Stimulated activated CD4-positive, alpha-beta T cell treated with anti-CD3 and anti-CD28 coated beads, Interleukin-2, amount 100 ng/mL, for 48 hours (primary cell): ENCODE measurements around the gene CDKN2D.
"Not testable (repeated sequence)": the region's sequence is repeated elsewhere in the genome, so short reads cannot be mapped to it uniquely, and the experiment has no call there.

Source experiments
- DNase-seq, 2 donors: peaks; one replicate each; pipeline ENCODE4 v3.0.0-alpha.2; 2020

The CDKN2D gene

DNA sequence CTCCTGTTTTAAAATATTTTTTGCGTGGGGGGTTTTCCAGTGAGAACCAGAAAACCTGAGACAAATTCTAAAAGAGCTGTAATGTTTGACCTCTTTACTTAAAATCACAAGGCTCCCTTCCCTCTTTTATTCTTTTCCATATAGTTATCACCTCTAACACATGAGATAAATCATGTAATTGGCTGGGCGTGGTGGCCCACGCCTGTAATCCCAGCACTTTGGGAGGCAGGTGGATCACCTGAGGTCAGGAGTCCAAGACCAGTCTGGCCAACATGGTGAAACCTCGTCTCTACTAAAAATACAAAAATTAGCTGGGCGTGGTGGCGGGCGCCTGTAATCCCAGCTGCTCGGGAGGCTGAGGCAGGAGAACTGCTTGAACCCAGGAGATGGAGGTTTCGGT is 17.8 kb downstream of the CDKN2D start:
- DNase-seq, result not testable (repeated sequence)

DNA sequence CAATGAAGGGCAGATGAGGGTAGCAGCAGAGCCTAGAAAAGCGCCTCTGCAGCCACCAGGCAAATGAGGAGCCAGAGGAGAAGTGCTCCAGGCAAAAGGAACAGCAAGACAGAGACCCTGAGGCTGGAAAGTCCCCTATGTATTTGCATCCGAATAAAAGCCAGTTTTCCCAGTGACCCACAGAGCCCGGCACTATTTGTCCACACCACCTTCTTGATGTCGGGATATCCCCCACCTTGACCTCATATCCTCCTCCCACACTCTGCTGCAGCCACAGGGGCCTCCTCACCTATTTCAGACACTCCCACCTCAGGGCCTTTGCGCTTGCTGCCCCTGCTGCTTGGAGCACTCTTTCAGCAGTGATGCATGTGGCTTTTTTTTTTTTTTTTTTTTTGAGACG is 18.4 kb downstream of the CDKN2D start:
- DNase-seq, result no peak

DNA sequence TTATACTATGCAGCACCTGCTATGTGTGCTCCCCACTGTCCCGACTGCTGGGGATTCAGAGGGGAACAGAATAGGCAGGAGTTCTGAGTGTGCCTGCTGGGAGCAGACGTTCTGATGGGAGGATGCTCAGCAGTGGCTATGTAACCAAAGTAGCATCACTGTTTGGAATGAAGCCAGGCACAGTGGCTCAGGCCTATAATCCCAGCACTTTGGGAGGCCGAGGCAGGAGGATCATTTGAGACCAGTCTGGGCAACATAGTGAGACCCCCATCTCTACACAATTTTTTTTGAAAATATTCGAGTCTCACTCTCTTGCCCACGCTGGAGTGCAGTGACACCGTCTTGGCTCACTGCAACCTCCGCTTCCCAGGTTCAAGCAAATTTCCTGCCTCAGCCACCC is 19.0 kb downstream of the CDKN2D start:
- no peak for DNase-seq

DNA sequence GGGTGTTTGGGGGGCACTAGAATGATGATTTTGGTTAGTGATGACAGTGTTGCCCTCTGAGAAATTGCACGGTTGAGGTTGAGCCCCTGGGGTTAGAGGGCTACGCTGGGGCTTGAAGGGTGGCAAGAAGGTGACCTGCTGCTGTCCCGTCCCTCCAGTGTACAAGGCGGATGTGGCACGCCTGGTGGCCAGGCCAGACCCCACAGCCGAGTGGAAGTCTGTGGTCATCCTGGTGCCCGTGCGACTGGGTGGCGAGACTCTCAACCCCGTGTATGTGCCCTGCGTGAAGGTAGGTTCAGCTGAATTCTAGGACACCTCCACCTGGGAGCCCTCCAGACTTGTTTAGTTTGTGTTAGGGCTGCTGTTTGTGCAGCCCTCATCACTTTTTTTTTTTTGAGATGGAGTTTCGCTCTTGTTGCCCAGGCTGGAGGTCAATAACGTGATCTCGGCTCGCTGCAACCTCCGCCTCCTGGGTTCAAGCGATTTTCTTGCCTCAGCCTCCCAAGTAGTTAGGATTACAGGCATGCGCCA is 20.0 kb downstream of the CDKN2D start:
- no peak for DNase-seq

DNA sequence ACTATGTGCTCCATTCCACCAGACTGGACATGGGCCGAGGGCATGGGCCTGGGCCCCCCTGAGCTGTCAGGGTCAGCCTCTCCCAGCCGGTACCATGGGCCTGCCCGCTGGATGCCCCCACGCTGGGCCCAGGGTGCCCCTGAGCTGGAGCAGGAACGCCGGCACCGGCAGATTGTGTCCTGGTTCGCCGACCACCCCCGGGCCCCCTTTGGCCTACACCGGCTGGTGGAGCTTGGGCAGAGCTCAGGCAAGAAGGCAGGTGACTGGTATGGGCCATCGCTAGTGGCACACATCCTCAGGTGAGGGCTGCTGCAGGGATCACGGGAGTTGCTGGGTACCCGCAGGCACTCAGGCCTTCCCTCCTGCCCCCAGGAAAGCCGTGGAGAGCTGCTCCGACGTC is 22.0 kb downstream of the CDKN2D start:
- DNase-seq, result no peak

DNA sequence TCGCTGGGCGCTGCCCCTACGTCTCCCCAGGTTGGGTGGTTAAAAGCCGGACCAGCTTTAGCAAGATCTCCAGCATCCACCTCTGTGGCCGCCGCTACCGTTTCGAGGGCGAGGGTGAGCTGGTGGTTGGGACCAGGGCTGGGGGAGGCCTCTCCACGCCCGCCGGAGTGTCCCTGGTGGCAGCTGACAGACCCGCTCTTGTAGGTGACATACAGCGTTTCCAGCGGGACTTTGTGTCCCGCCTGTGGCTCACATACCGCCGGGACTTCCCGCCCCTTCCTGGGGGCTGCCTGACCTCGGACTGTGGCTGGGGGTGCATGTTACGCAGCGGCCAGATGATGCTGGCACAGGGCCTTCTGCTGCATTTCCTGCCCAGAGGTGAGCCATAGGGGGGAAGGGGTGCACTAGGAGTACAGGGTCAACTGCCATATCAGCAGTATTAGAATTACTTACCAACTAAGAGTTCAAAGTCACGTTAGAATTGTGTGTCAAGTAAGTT is 24.0 kb downstream of the CDKN2D start:
- no peak for DNase-seq

DNA sequence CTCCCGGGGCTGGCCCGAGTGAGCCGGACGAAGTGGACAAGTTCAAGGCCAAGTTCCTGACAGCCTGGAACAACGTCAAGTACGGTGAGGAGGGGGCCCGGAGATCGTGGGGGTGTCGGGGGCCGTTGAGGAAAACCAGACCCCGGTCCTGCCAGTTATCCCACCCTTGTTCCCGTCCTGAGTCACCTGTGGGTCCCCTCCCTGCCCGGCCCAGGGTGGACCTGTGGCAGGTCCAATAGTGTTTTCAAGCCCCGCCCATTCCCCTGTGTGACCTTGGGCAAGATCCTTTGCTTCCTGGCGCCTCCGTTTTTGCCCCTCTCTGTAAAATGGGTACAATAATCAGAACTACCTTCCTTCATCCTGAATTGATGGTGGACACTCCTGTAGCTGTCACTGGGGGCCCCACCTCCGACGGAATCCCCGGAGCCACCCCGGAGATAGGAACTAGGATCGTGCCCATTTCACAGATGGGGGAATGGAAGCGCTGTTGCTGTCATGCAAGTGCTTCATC is 24.5 kb downstream of the CDKN2D start:
- DNase-seq, result no peak

DNA sequence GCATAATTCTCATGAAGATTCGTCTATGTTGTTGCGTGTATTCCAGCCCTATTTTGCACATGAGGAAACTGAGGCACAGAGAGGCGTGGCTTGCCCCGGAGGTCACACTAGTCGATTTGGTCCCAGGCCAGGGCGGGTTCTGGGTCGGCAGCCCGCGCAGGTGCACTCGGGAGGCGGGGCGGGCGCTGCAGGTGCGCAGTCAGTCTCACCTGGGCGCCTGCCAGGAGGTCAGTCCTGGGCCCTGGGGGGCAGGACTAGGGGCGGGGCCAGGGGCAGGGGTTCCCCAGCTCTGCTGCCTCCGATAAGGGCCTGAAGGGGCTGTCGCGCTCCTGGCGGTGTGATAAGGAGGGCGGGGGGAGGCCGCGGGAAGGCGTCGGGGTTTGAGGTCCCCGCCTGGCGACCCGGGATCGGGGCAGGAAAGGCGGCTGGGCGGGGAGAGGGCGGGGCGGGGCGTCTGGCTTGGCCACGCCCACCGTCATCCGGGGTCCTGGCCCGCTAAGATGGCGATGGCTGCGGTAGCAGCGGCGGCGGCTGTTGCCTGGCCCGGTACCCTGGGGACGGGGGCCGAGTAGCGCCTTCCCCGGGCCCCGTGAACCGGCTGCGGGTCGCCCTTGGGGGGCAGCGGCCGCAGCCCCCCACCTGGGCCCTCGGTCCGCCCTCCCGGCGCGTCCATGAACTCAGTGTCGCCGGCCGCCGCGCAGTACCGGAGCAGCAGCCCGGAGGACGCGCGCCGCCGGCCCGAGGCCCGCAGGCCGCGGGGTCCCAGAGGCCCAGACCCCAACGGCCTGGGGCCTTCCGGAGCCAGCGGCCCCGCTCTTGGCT is 25.1 kb downstream of the CDKN2D start, which contains the start of gene ATG4D:
TSS of gene ATG4D (plus strand) at position 485 of the 822 bp plus-strand sequence. CDS start at position 672, 187 bp downstream.
- DNase-seq, result peak; percentile 78 to 79

DNA sequence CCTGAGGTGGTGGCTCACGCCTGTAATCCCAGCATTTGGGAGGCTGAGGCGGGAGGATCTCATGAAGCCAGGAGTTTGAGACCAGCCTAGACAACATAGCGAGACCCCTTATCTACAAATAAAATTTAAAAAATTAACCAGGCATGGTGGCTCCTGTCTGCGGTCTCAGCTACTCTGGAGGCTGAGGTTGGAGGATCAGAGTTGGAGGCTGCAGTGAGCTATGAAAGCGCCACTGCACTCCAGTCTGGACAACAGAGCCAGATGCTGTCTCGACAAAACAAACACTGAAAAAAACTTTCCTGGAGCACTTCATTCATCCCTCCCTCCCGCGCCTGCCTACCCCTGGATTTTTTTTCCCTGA is 25.7 kb downstream of the CDKN2D start:
- no peak for DNase-seq

DNA sequence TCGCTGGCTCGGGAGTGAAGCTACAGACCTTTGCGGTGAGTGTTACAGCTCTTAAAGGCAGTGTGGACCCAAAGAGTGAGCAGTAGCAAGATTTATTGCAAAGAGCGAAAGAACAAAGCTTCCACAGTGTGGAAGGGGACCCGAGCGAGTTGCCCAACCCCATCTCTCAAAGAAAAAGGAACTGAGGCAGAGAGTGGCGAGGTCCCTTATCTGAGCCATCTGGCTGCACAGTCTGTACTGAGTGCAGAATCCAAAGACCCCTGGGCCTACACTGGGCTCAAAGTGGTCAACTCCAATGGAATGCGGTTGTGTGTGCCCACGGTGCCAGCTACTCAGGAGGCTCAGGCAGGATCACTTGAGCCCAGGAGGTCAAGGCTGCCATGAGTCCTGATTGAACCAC is 29.8 kb downstream of the CDKN2D start:
- DNase-seq, result not testable (repeated sequence)

DNA sequence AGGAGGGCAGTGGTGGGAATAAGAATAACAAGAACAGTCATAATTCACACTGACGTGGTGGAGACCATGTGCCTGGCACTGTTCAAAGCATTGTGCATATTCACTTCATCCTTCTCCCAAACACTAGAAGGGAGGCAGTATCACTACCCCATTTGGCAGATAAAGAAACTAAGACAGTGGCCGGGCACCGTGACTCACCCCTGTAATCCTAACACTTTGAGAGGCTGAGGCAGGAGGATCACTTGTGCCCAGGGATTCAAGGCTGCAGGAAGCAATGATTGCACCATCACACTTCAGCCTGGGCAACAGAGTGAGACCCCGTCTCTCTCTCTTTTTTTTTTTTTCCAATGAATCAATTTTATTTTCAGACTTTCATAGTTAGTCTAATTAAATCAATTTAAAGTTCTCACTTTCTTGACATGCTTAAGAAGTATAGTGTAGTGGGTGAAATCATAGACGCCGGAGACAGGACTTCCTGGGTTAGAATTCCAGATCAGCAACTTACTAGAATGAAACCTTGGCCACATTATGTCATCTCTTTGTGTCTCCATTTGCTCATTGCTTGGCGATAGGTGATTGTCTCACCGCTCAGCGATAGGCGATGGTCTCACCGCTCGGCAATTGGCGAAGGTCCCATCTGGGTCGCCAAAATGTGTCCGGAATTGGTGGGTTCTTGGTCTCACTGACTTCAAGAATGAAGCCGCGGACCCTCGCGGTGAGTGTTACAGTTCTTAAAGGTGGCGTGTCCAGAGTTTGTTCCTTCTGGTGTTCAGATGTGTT is 30.4 kb downstream of the CDKN2D start:
- no peak for DNase-seq

DNA sequence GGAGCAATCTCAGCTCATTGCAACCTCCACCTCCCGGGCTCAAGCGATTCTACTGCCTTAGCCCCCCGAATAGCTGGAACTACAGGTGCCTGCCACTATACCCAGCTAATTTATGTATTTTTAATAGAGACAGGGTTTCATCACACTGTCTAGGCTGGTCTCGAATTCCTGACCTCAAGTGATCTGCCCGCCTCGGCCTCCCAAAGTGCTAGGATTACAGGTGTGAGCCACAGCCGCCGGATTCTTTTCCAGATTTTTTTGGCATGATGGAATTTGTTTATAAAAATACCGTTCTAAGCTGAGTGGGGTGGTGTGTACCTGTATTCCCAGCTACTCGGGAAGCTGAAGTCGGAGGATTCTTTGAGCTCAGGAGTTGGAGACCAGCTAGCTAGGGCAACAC is 31.1 kb downstream of the CDKN2D start:
- no peak for DNase-seq

DNA sequence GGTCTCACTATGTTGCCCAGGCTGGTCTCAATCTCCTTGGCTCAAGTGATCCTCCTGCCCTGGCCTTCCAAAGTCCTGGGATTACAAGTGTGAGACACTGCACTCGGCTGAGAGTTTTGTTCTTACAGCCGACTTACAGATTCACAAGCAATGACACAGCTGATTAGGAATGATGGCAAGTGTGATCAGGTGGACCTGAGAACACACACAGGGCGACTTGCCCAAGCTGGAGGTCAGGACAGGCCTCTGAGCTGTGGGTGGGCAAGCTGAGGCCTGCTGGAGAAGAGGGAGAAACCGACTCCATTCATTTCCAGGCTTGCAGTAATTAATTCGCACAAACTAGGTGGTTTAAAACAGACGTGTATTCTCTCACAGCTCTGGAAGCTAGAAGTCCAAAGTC is 33.2 kb downstream of the CDKN2D start:
- no peak for DNase-seq

DNA sequence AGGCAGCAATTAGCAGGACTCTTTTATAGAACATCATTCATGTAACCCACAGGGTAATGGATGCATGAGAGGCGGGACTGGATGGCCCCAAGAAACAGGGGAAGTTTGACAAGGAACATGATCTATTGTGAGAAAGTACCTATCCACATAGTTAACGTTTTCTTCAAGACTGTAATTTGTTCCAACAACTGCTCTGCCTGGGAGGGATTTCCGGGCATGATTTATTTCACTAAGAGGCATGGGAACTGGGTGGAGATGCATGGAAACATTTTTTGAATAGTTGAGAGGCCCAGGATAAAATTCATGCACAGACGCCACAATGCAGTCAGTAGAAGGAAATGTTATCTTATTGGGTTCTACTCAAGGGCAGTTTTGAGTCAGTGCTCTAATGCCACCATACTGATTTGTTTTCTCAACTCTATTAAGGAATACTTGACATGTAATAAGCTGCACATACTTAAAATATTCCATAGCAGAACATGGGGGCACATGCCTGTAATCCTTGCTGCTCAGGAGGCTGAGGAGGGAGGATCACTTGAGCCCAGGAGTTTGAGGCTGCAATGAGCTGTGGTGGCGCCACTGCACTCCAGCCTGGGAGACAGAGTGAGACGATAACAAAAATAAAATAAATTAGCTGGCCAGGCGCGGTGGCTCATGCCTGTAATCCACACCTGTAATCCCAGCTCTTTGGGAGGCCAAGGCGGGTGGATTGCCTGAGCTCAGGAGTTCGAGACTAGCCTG is 35.0 kb downstream of the CDKN2D start:
- DNase-seq, result no peak

DNA sequence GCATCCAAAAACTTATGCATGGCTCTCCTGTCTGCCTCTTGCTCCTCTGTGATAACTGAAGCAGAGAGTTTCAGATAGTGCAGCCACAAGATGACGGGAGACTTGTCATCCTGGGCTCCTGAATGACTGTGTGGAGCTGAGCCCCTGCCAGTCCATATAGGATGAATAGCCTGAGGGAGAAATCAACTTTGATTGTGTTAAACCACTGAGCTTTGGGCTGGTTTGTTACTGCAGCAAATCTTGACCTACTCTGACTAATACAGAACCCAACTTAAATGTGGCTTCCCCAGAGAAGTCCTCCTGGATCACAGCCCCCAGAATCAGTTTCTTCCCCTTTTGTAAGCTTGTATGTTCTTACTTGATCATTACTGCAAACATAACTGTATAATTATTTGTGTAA is 36.3 kb downstream of the CDKN2D start:
- DNase-seq, result no peak

DNA sequence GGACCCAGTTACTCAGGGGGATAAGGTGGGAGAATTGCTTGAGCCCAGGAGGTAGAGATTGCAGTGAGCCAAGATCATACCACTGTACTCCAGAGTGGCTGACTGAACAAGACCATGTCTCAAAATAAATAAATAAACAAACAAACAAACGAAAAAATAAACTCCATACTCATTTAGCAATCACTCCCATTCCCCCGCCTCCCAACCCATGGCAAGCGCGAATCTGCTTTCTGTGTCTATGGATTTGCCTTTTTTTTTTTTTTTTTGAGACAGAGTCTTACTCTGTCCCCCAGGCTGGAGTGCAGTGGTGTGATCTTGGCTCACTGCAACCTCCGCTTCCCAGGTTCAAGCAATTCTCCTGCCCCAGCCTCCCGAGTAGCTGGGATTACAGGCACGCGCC is 41.9 kb downstream of the CDKN2D start:
- not testable (repeated sequence) for DNase-seq

DNA sequence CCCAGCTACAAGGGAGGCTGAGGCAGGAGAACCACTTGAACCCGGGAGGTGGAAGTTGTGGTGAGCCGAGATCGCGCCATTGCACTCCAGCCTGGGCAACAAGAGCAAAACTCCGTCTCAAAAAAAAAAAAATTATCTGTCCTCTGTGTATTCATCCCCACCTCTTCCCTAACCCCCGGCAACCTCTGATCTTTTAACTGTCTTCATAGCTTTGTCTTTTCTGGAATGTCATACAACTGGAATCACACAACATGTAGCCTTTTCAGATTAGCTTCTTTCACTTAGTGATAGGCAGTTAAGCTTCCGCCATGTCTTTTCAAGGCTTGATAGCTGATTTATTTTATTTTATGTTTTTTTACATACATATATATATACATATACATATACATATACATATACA is 43.1 kb downstream of the CDKN2D start:
- no peak for DNase-seq

DNA sequence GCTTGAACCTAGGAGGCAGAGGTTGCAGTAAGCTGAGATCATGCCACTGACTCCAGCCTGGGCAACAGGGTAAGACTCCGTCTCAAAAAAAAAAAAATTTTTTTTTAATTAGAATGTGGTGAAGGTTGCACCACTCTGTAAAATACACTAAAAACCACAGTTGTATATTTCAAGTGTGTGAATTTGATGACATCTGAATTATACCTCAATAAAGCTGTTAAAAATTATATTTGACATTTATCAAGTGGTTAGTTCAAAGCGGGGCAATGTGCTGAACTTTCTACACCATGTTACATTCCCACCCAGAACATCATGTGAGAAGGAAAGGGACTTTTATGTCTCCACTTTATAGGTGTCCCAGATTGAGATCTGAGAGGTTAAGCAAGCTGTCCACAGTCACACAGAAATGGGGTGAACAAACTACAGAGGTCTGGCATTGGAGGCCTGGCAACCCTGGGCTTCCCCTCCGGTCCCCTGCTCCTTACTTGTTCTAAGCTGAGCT is 45.6 kb downstream of the CDKN2D start:
- no peak for DNase-seq

DNA sequence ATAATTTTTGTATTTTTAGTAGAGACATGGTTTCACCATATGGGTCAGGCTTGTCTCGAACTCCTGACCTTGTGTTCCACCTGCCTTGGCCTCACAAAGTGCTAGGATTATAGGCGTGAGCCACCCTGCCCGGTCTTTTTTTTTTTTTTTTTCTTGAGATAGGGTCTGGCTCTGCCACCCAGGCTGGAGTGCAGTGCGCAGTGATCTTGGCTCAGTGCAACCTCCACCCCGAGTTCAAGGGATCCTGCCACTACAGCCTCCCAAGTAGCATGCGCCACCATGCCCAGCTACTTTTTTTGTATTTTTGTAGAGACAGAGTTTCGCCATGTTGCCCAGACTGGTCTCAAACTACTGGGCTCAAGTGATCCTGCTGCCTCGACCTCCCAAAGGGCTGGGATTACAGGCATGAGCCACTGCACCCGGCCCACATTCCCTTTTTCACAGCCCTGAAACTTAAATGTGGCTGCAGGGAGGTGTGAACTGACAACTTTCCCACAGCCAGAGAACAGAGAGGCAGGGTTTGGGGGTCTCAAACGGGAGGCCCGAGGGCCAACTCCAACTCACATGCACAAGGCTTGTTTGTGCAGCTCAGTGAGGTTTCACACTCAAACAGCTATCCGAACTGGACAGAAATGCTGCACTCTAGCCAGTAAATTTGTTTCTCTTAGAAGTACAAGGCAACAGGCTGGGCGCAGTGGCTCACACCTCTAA is 47.2 kb downstream of the CDKN2D start:
- DNase-seq, result no peak

DNA sequence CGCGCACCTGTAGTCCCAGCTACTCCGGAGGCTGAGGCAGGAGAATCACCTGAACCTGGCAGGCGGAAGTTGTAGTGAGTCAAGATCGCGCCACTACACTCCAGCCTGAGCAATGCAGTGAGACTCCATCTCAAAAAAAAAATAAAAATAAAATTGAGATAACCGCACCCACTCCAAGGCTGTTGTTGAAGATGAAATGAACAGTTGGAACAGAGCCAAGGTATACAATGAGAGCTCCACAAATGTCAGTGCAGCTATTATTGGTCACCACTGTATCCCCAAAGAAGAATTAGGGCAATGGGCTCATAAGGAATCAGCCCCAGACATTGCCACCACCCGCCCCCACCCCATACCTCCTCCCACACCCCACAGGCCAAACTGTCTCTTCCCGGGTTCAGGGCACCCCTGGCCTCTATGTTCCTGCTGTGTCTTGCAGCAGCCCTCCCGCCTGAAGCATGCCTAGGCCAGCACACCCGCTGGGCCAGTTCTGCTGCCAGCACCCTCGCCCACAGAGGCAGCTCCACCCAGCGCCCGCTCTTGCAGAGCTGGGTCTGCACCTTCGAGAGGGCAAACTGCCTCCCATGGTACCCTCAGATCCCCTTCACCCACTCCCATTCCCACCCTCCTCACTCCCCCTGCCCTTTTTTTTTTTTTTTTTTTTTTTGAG is 48.0 kb downstream of the CDKN2D start:
- DNase-seq, result no peak

DNA sequence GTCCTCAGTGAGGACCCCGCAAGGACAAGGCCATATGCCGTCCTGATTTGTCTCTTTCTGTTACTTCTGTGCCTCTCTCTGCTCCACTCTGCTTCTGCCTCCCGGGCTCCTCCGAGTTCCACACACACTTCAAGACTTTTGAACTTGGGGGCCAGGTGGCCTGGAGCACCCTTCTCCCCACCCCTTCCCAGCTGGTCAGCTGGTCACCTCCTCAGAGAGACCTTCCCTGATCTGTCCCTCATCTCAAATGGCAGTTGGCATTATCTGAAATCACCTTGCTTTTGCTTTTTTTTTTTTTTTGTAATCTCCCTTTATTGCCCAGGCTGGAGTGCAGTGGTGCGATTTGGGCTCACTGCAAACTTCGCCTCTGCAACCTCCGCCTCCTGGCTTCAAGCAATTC is 49.4 kb downstream of the CDKN2D start:
- DNase-seq, result no peak
